Activated CD8-positive, alpha-beta T cell treated with anti-CD3 and anti-CD28 coated beads, Interleukin-2, amount 10 ng/mL, durations not matched to agents 7 days and 5 days (primary cell): ENCODE measurements around the gene C1QC. TPM values are rescaled to one million over a fixed set of nuclear protein-coding genes. Genes with fewer than 3 reads are reported as not detected.
"Not testable (repeated sequence)": the region's sequence is repeated elsewhere in the genome, so short reads cannot be mapped to it uniquely, and the experiment has no call there.

ENCODE experiments used
- ATAC-seq: fragments of 150-1000 bp; cut with Tn5 transposase; one replicate; pipeline ENCODE4 v1.10.0; 2021; ENCODE audit warnings: moderate library complexity
- CTCF ChIA-PET: fragments of 350-600 bp; sonication (Branson Sonifier 250); formaldehyde crosslinking; loops from one replicate; lab custom pipeline; 2021; ENCODE audit warnings: antibody characterized with exemption; lab: Charles Lee
- POLR2A ChIA-PET: fragments of 350-600 bp; sonication (Branson Sonifier 250); formaldehyde crosslinking; loops from one replicate; lab custom pipeline; 2021; ENCODE audit warnings: antibody characterized with exemption; lab: Charles Lee
- DNase-seq: peaks from one replicate; pipeline ENCODE4 v3.0.0-alpha.2; 2020
- H3K27ac Mint-ChIP-seq: one replicate; pipeline ENCODE4 v1.8.0; 2021; ENCODE audit warnings: mild to moderate bottlenecking, mixed read lengths
- H3K27me3 Mint-ChIP-seq: one replicate; pipeline ENCODE4 v1.8.0; 2021; ENCODE audit warnings: low read depth, mixed read lengths
- H3K36me3 Mint-ChIP-seq: one replicate; pipeline ENCODE4 v1.8.0; 2021; ENCODE audit warnings: low read depth, mixed read lengths
- H3K4me1 Mint-ChIP-seq: one replicate; pipeline ENCODE4 v1.8.0; 2021; ENCODE audit warnings: low read depth, mixed read lengths
- H3K4me3 Mint-ChIP-seq: one replicate; pipeline ENCODE4 v1.8.0; 2021; ENCODE audit warnings: mild to moderate bottlenecking, mixed read lengths
- H3K9me3 Mint-ChIP-seq: one replicate; pipeline ENCODE4 v1.8.0; 2022; ENCODE audit warnings: mixed read lengths; ENCODE audit not compliant: insufficient read depth
- total RNA-seq, 2 experiments: library from RNA; stranded (reverse); gene quantifications; one replicate each; pipeline ENCODE4 v1.2.3, GENCODE V29; 2021

Gene C1QC
- total RNA-seq, 2 experiments from 2014 or later: not detected

- ATAC-seq, H3K27ac Mint-ChIP-seq, DNase-seq, H3K4me3 Mint-ChIP-seq, H3K9me3 Mint-ChIP-seq, H3K36me3 Mint-ChIP-seq, POLR2A ChIA-PET, H3K4me1 Mint-ChIP-seq: not testable (repeated sequence)
- CTCF ChIA-PET: interaction anchor here (2.4 kb wide), 1 partner anchor 28 kb away, joined by 7 read pairs; no protein-coding TSS in a partner anchor
- H3K27me3 Mint-ChIP-seq: peaks cover 16% of the 10 kb centered on the region
Measured at GRCh38 chr1:22676151-22676550, 32.7 kb downstream of the C1QC start.

GRCh38 chr1:22676916-22677583, 33.6 kb downstream of the C1QC start:
- Mint-ChIP-seq H3K27ac (no peak overlapping the region), H3K36me3 (no peaks in the 10 kb centered on the region), H3K27me3 (peaks cover 16% of the 10 kb centered on the region), H3K4me1 (no peaks in the 10 kb centered on the region), H3K9me3 (no peaks in the 10 kb centered on the region), H3K4me3 (no peak overlapping the region)
- ATAC-seq: no peak
- DNase-seq: no peak
- ChIA-PET CTCF (interaction anchor here (2.4 kb wide), 1 partner anchor 28 kb away, joined by 7 read pairs; no protein-coding TSS in a partner anchor), POLR2A (no interaction called here)

GRCh38 chr1:22677931-22678896, 34.8 kb downstream of the C1QC start:
- H3K27ac Mint-ChIP-seq: no peak overlapping the region
- H3K4me1 Mint-ChIP-seq: no peaks in the 10 kb centered on the region
- DNase-seq (no peak), ATAC-seq (no peak)
- H3K27me3 Mint-ChIP-seq: peaks cover 8% of the 10 kb centered on the region
- no peaks in the 10 kb centered on the region for H3K36me3 Mint-ChIP-seq
- H3K9me3 Mint-ChIP-seq: no peaks in the 10 kb centered on the region
- ChIA-PET POLR2A (no interaction called here), CTCF (interaction anchor here (2.4 kb wide), 1 partner anchor 26 kb away, joined by 7 read pairs; no protein-coding TSS in a partner anchor)
- H3K4me3 Mint-ChIP-seq: no peak overlapping the region

- H3K36me3 Mint-ChIP-seq: no peaks in the 10 kb centered on the region
- no peak overlapping the region for H3K4me3 Mint-ChIP-seq
- H3K9me3 Mint-ChIP-seq: no peaks in the 10 kb centered on the region
- H3K27me3 Mint-ChIP-seq: no peaks in the 10 kb centered on the region
- ChIA-PET POLR2A (no interaction called here), CTCF (no interaction called here)
- DNase-seq (no peak), ATAC-seq (no peak)
- H3K4me1 Mint-ChIP-seq: no peaks in the 10 kb centered on the region
- H3K27ac Mint-ChIP-seq: no peak overlapping the region
Measured at GRCh38 chr1:22680726-22681125, 37.3 kb downstream of the C1QC start.

GRCh38 chr1:22681556-22682276, 38.3 kb downstream of the C1QC start:
- H3K27ac Mint-ChIP-seq: no peak overlapping the region
- ATAC-seq: no peak
- no peak overlapping the region for H3K4me3 Mint-ChIP-seq
- H3K4me1 Mint-ChIP-seq: no peaks in the 10 kb centered on the region
- H3K9me3 Mint-ChIP-seq: no peaks in the 10 kb centered on the region
- POLR2A ChIA-PET: no interaction called here
- CTCF ChIA-PET: no interaction called here
- DNase-seq: no peak
- peaks cover under 1% of the 10 kb centered on the region for H3K27me3 Mint-ChIP-seq
- no peaks in the 10 kb centered on the region for H3K36me3 Mint-ChIP-seq

- DNase-seq: no peak
Measured at GRCh38 chr1:22683547-22683946, 40.1 kb downstream of the C1QC start.

GRCh38 chr1:22685591-22686059, 42.2 kb downstream of the C1QC start:
- no peaks in the 10 kb centered on the region for H3K9me3 Mint-ChIP-seq
- DNase-seq: no peak
- H3K36me3 Mint-ChIP-seq: no peaks in the 10 kb centered on the region
- no peak for ATAC-seq
- H3K4me1 Mint-ChIP-seq: no peaks in the 10 kb centered on the region
- CTCF ChIA-PET: no interaction called here
- H3K27ac Mint-ChIP-seq: no peak overlapping the region
- H3K27me3 Mint-ChIP-seq: peaks cover 7% of the 10 kb centered on the region
- POLR2A ChIA-PET: no interaction called here
- H3K4me3 Mint-ChIP-seq: no peak overlapping the region

More at GRCh38 chr1:22683547-22683946, 40.1 kb downstream of the C1QC start:
- ATAC-seq: no peak
- H3K9me3 Mint-ChIP-seq: no peaks in the 10 kb centered on the region
- peaks cover 7% of the 10 kb centered on the region for H3K27me3 Mint-ChIP-seq
- ChIA-PET CTCF (no interaction called here), POLR2A (no interaction called here)
- no peaks in the 10 kb centered on the region for H3K4me1 Mint-ChIP-seq
- no peak overlapping the region for H3K27ac Mint-ChIP-seq
- no peak overlapping the region for H3K4me3 Mint-ChIP-seq
- no peaks in the 10 kb centered on the region for H3K36me3 Mint-ChIP-seq

GRCh38 chr1:22687191-22687590, 43.8 kb downstream of the C1QC start:
- Mint-ChIP-seq H3K36me3 (no peaks in the 10 kb centered on the region), H3K9me3 (no peaks in the 10 kb centered on the region), H3K4me3 (no peak overlapping the region), H3K27me3 (peaks cover 10% of the 10 kb centered on the region), H3K27ac (no peak overlapping the region), H3K4me1 (no peaks in the 10 kb centered on the region)
- ChIA-PET POLR2A (interaction anchor here (0.5 kb wide), 1 partner anchor 40 kb away, joined by 4 read pairs; no protein-coding TSS in a partner anchor), CTCF (no interaction called here)
- DNase-seq (no peak), ATAC-seq (no peak)

- H3K27me3 Mint-ChIP-seq: peaks cover 12% of the 10 kb centered on the region
- no peak overlapping the region for H3K27ac Mint-ChIP-seq
- POLR2A ChIA-PET: no interaction called here
- no peaks in the 10 kb centered on the region for H3K36me3 Mint-ChIP-seq
- CTCF ChIA-PET: no interaction called here
- ATAC-seq (no peak), DNase-seq (no peak)
- H3K9me3 Mint-ChIP-seq: no peaks in the 10 kb centered on the region
- no peaks in the 10 kb centered on the region for H3K4me1 Mint-ChIP-seq
- H3K4me3 Mint-ChIP-seq: no peak overlapping the region
Measured at GRCh38 chr1:22688466-22688865, 45.0 kb downstream of the C1QC start.

- Mint-ChIP-seq H3K4me3 (no peak overlapping the region), H3K9me3 (no peaks in the 10 kb centered on the region), H3K36me3 (no peaks in the 10 kb centered on the region), H3K27me3 (peaks cover 12% of the 10 kb centered on the region), H3K4me1 (no peaks in the 10 kb centered on the region), H3K27ac (no peak overlapping the region)
- no peak for ATAC-seq
- DNase-seq: no peak
- POLR2A ChIA-PET: interaction anchor here (0.7 kb wide), 1 partner anchor 59 kb away, joined by 5 read pairs; no protein-coding TSS in a partner anchor
- CTCF ChIA-PET: no interaction called here
Measured at GRCh38 chr1:22689505-22689904, 46.1 kb downstream of the C1QC start.

- ChIA-PET POLR2A (no interaction called here), CTCF (interaction anchor here (0.9 to 1.0 kb wide), 2 partner anchors 13 kb away, joined by 4 read pairs; no protein-coding TSS in a partner anchor)
- Mint-ChIP-seq H3K4me3 (no peak overlapping the region), H3K9me3 (no peaks in the 10 kb centered on the region), H3K4me1 (no peaks in the 10 kb centered on the region), H3K27me3 (peaks cover 12% of the 10 kb centered on the region), H3K36me3 (no peaks in the 10 kb centered on the region), H3K27ac (no peak overlapping the region)
- DNase-seq: no peak
- ATAC-seq: no peak
Measured at GRCh38 chr1:22691031-22691753, 47.8 kb downstream of the C1QC start.
